Measurements from ENCODE around the gene OR52M1.

OR52M1 gene

GRCh38 chr11:4578624-4579023 is 33.6 kb downstream of the OR52M1 start:
- H3K9me3 ChIP-seq = no peaks in the 10 kb centered on the region
- H3K4me3 ChIP-seq (ENCODE audit: low read depth, low read length) = no peak overlapping the region
- H3K36me3 ChIP-seq = no peaks in the 10 kb centered on the region
- H3K4me1 ChIP-seq = no peaks in the 10 kb centered on the region
- TF ChIP-seq, protein P1, sequence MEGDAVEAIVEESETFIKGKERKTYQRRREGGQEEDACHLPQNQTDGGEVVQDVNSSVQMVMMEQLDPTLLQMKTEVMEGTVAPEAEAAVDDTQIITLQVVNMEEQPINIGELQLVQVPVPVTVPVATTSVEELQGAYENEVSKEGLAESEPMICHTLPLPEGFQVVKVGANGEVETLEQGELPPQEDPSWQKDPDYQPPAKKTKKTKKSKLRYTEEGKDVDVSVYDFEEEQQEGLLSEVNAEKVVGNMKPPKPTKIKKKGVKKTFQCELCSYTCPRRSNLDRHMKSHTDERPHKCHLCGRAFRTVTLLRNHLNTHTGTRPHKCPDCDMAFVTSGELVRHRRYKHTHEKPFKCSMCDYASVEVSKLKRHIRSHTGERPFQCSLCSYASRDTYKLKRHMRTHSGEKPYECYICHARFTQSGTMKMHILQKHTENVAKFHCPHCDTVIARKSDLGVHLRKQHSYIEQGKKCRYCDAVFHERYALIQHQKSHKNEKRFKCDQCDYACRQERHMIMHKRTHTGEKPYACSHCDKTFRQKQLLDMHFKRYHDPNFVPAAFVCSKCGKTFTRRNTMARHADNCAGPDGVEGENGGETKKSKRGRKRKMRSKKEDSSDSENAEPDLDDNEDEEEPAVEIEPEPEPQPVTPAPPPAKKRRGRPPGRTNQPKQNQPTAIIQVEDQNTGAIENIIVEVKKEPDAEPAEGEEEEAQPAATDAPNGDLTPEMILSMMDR (IDR thresholded peaks at IDR 0.05; ENCODE audit: low read depth, low read length) = no peak
- H3K27me3 ChIP-seq = no peaks in the 10 kb centered on the region
- DNase-seq = no peak

DNA sequence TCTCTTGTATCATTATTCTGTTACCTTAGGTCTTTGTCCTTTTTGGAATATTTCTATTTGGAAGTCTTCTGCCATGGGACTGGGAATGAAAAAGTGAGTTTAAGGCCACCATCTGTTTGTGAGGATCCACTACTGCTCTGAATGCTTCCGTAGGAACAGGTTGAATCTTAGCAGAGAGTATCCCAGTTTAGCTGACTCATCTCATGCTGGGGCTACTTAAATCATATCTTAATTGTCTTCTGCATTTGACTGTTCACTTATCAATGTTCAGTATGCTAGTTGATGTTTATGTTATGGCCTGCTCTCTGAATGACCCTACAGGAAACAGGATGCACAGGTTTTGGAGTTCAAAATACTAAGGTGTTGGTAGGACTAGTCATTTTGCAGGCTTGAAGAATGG is 35.1 kb downstream of the OR52M1 start:
- no peak overlapping the region for H3K4me3 ChIP-seq (ENCODE audit: low read depth, low read length)
- TF ChIP-seq, protein P1 (IDR thresholded peaks at IDR 0.05; ENCODE audit: low read depth, low read length) = no peak
- DNase-seq = no peak
- H3K9me3 ChIP-seq = no peaks in the 10 kb centered on the region
- H3K4me1 ChIP-seq = no peaks in the 10 kb centered on the region
- H3K36me3 ChIP-seq = no peaks in the 10 kb centered on the region
- no peaks in the 10 kb centered on the region for H3K27me3 ChIP-seq

GRCh38 chr11:4581443-4581842 is 36.5 kb downstream of the OR52M1 start, which contains the start of gene OR52I2:
Gene OR52I2 (plus strand): TSS chr11:4581743.
- no peak for DNase-seq
- no peaks in the 10 kb centered on the region for H3K27me3 ChIP-seq
- TF ChIP-seq, protein P1 (IDR thresholded peaks at IDR 0.05; ENCODE audit: low read depth, low read length) = no peak

DNA sequence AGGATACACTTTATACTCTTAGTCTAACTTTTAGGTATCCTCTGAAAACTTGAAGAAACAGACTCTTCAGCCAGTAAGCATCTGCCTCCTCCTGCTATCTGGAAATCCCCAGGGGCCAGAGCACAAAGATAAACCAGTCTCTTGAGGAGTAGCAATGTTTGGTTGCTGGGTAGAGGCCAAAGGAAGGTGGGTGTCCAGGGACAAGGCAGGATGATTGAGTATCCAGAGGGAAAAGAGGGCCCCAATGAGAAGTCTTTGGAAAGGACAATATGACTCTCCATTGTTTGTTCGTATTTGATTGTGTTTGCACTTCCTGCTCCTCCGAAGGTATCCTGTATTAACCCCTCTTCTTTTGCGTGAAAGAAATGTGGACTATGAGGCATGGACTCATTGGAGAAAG is 44.0 kb downstream of the OR52M1 start:
- Histone ChIP-seq H3K36me3 (no peaks in the 10 kb centered on the region), H3K4me3 (ENCODE audit: low read depth, low read length) (no peak overlapping the region), H3K4me1 (no peaks in the 10 kb centered on the region), H3K27me3 (no peaks in the 10 kb centered on the region), H3K9me3 (no peaks in the 10 kb centered on the region)
- DNase-seq = no peak
- TF ChIP-seq, protein P1 (IDR thresholded peaks at IDR 0.05; ENCODE audit: low read depth, low read length) = no peak

More at GRCh38 chr11:4581443-4581842, 36.5 kb downstream of the OR52M1 start, which contains the start of gene OR52I2:
- H3K9me3 ChIP-seq = no peaks in the 10 kb centered on the region
- no peaks in the 10 kb centered on the region for H3K4me1 ChIP-seq
- H3K4me3 ChIP-seq (ENCODE audit: low read depth, low read length) = no peak within 1 kb of the TSS
- H3K36me3 ChIP-seq = no peaks in the 10 kb centered on the region

GRCh38 chr11:4593739-4594138 is 48.7 kb downstream of the OR52M1 start, which contains the start of gene OR52I1:
Gene OR52I1 (plus strand): TSS chr11:4594039. CDS start chr11:4594039, 0 bp downstream.
- Histone ChIP-seq H3K36me3 (no peaks in the 10 kb centered on the region), H3K27me3 (no peaks in the 10 kb centered on the region), H3K9me3 (no peaks in the 10 kb centered on the region), H3K4me3 (ENCODE audit: low read depth, low read length) (no peak within 1 kb of the TSS), H3K4me1 (no peaks in the 10 kb centered on the region)
- no peak for DNase-seq
- TF ChIP-seq, protein P1 (IDR thresholded peaks at IDR 0.05; ENCODE audit: low read depth, low read length) = no peak

All from BE2C (cell line).